Esophagus muscularis mucosa (tissue), 4 donors: ENCODE results near the gene BNC2. TPM values are rescaled to one million over a fixed set of nuclear protein-coding genes. Genes with fewer than 3 reads are reported as not detected.

Source experiments
- DNase-seq: peaks from one replicate; pipeline ENCODE4 v3.0.0-alpha.2; 2017; ENCODE audit errors: extremely low spot score
- H3K27ac ChIP-seq, 4 donors: fragments of 200-600 bp; sonication (generic); replicated peaks in 1 of 4; 1 replicate in 3 of 4; 2 replicates in 1 of 4; pipeline ENCODE4 v1.5.1; 2016 to 2019; ENCODE audit warnings: mild to moderate bottlenecking in 1 of 4
- H3K27me3 ChIP-seq, 4 donors: fragments of 200-600 bp; sonication (generic); one replicate each; pipeline versions ENCODE4 v1.5.1 to v1.6.0; 2016 to 2019
- H3K36me3 ChIP-seq, 4 donors: fragments of 200-600 bp; sonication (generic); one replicate each; pipeline ENCODE4 v1.5.1; 2016 to 2019
- H3K4me1 ChIP-seq, 4 donors: fragments of 200-600 bp; sonication (generic); one replicate each; pipeline ENCODE4 v1.5.1; 2016 to 2019
- H3K4me3 ChIP-seq, 4 donors: fragments of 200-600 bp; sonication (generic); 1 replicate in 2 of 4; 2 replicates in 2 of 4; pipeline ENCODE4 v1.5.1; 2016 to 2019; ENCODE audit warnings: mild to moderate bottlenecking in 4 of 4, moderate library complexity in 1 of 4
- H3K9me3 ChIP-seq, 4 donors: fragments of 200-600 bp; sonication (generic); 1 replicate in 3 of 4; 2 replicates in 1 of 4; pipeline ENCODE4 v1.5.1; 2016 to 2019
- EP300 ChIP-seq: sonication (generic); formaldehyde crosslinking; IDR thresholded peaks from one replicate; pipeline ENCODE4 v1.6.1; 2017; ENCODE audit warnings: antibody characterized with exemption
- POLR2A ChIP-seq: fragments of 450-650 bp; IDR thresholded peaks from one replicate; pipeline ENCODE4 v1.6.1; 2017; ENCODE audit warnings: antibody characterized with exemption, moderate library complexity, mild to moderate bottlenecking, low read depth
- POLR2AphosphoS5 ChIP-seq, 2 donors: sonication (generic); formaldehyde crosslinking; IDR thresholded peaks; one replicate each; pipeline ENCODE4 v1.6.1; 2017; ENCODE audit warnings: antibody characterized with exemption in 2 of 2
- WGBS: methylation state at CpG from one replicate; pipeline ENCODE4 v1.1.5; 2018; 5-methylcytosine and 5-hydroxymethylcytosine counted together
- intact Hi-C: fragments of 100-400 bp; cut with DNase I; formaldehyde crosslinking; loops from one replicate; pipeline ENCODE4 v1.15.1; 2023
- total RNA-seq, 4 donors: library from RNA; depleted of rRNA; stranded (reverse); fragments of >200 nt; gene quantifications; one replicate each; pipeline versions ENCODE4 v1.1.0 to v1.2.1, GENCODE V29; 2016
- TF ChIP-seq, protein P1 (sequence below), 3 experiments: fragments of 200-600 bp in 2 of 3; fragments of 450-650 bp in 1 of 3; sonication (generic) in 2 of 3; IDR thresholded peaks; one replicate each; pipeline ENCODE4 v1.5.1; 2017 to 2019; ENCODE audit warnings: antibody characterized with exemption in 3 of 3, mild to moderate bottlenecking in 2 of 3, moderate library complexity in 1 of 3

BNC2 gene
- total RNA-seq, 4 donors from 2014 or later = 95.3 to 138 (median 123) TPM

DNA sequence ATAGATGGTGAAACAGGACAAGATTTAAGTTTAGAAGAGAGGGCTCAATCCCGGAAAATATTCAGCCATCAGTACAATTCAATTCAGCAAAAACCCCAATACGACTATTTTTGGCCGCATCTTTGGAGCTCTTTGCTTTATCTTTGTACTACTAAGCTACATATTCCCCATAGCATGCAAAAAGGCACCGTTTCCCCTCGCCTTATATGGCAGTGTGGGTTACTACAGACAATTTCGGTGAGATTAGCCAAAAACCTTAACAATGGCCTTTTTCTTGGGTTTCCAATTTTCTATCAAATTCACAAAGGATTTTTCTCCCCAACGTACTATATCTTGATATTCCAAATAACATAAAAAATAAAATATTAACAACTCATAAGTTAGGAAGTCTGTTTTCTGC is 382.6 kb downstream of the BNC2 start:
- intact Hi-C loops = no loop called here
- Histone ChIP-seq H3K9me3 (no peaks in the 10 kb centered on the region), H3K27ac (no peak overlapping the region), H3K27me3 (no peaks in the 10 kb centered on the region), H3K4me3 (no peak overlapping the region), H3K4me1 (peaks cover 0 to 52% (median 37%) of the 10 kb centered on the region in 4 donors), H3K36me3 (no peaks in the 10 kb centered on the region)
- DNase-seq = no peak
- TF ChIP-seq POLR2AphosphoS5 (IDR thresholded peaks at IDR 0.05) (no peak), POLR2A (no peak), EP300 (no peak)
- TF ChIP-seq, protein P1, sequence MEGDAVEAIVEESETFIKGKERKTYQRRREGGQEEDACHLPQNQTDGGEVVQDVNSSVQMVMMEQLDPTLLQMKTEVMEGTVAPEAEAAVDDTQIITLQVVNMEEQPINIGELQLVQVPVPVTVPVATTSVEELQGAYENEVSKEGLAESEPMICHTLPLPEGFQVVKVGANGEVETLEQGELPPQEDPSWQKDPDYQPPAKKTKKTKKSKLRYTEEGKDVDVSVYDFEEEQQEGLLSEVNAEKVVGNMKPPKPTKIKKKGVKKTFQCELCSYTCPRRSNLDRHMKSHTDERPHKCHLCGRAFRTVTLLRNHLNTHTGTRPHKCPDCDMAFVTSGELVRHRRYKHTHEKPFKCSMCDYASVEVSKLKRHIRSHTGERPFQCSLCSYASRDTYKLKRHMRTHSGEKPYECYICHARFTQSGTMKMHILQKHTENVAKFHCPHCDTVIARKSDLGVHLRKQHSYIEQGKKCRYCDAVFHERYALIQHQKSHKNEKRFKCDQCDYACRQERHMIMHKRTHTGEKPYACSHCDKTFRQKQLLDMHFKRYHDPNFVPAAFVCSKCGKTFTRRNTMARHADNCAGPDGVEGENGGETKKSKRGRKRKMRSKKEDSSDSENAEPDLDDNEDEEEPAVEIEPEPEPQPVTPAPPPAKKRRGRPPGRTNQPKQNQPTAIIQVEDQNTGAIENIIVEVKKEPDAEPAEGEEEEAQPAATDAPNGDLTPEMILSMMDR (IDR thresholded peaks at IDR 0.05) = no peak
- 58% methylated on average over 7 of the region's 7 CpGs for WGBS

DNA sequence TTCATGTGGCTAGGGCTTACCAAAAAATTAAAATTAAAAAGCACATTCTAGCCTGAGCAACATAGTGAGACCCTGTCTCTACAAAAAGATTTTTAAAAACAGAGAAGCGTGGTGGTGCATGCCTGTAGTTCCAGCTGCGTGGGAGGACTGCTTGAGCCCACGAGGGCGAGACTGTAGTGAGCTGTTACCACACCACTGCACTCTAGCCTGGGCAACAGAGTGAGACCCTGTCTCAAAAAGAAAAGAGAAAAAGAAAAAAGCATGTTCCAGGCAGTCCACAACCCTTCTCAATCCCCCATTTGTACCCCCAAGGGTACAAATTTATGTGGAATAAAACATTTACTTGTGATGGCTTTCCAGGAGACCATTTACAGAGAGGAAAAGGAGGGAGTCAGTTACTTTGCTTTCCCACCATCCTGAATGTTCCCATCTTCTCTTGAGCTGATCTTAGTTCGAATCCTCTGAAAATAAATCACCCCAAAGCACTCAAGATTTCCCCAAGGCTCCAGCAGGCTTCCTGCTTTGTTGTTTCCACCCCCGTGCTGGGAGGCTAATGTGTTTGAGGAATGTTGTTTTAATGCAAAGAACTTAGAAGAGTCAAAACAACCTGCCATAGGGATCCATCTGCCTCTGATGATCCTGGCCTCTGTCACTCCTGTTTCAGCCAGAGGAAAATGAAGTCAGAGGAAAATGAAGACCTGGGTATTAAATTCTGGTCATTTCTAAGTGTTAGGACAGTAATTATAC is 384.7 kb downstream of the BNC2 start:
- TF ChIP-seq POLR2AphosphoS5 (IDR thresholded peaks at IDR 0.05) (no peak), POLR2A (no peak), EP300 (no peak)
- TF ChIP-seq, protein P1 (IDR thresholded peaks at IDR 0.05) = no peak
- intact Hi-C loops = no loop called here
- Histone ChIP-seq H3K4me1 (peaks cover 0 to 52% (median 37%) of the 10 kb centered on the region in 4 donors), H3K27ac (no peak overlapping the region), H3K9me3 (no peaks in the 10 kb centered on the region), H3K4me3 (no peak overlapping the region), H3K36me3 (no peaks in the 10 kb centered on the region), H3K27me3 (no peaks in the 10 kb centered on the region)
- WGBS = 86% methylated on average over 6 of the region's 6 CpGs
- DNase-seq = no peak

DNA sequence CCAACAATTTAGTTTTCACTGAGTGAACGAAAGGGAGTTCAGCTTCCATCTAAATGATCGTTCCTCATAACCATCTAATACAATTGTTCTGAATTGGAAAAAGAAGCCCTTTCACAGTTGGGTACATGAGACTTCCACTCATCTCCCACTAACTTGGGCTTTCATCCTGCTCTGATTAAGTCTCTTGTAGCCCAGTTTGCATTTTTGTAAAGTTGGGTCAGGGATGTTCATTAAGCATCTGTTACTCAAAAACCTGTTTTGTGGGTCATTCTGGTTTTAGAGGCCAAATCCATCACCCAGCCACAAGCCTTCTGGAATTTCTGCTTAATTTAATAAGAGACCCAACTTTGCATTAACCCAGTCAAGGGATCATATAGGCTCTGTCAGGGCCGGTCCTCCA is 385.3 kb downstream of the BNC2 start:
- no peaks in the 10 kb centered on the region for H3K9me3 ChIP-seq
- no peaks in the 10 kb centered on the region for H3K27me3 ChIP-seq
- no peak overlapping the region for H3K4me3 ChIP-seq
- H3K36me3 ChIP-seq = no peaks in the 10 kb centered on the region
- 86% methylated on average over 3 of the region's 3 CpGs for WGBS
- no peak for TF ChIP-seq POLR2A
- TF ChIP-seq, protein P1 (IDR thresholded peaks at IDR 0.05) = no peak
- no peak for TF ChIP-seq POLR2AphosphoS5 (IDR thresholded peaks at IDR 0.05)
- no peak for TF ChIP-seq EP300
- peaks cover 0 to 52% (median 37%) of the 10 kb centered on the region in 4 donors for H3K4me1 ChIP-seq
- no peak for DNase-seq
- no peak overlapping the region for H3K27ac ChIP-seq
- intact Hi-C loops = no loop called here

DNA sequence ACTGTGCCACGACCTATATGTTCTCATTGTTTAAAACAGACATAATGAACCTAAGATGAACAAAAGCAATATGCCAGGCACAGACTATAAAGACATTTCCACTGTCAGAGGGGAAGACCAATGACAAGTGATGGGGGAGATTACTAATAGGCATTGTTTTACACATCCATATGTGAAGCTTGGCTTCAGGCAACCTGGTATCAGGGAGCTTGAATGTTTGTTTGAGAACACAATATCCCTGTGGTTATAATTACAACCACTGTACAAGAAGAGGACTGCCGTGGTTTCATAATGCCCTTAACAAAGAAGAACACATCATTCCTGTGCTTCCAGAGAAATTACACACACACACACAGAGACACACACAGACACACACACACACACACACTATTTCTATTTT is 385.7 kb downstream of the BNC2 start:
- H3K27ac ChIP-seq = no peak overlapping the region
- intact Hi-C loops = no loop called here
- WGBS = 62% methylated on average over 2 of the region's 2 CpGs

More for the DNA sequence above, 385.7 kb downstream of the BNC2 start:
- TF ChIP-seq, protein P1 (IDR thresholded peaks at IDR 0.05) = no peak
- no peak for TF ChIP-seq POLR2A
- no peak for TF ChIP-seq POLR2AphosphoS5 (IDR thresholded peaks at IDR 0.05)
- H3K27me3 ChIP-seq = no peaks in the 10 kb centered on the region
- DNase-seq = no peak
- H3K9me3 ChIP-seq = no peaks in the 10 kb centered on the region
- no peaks in the 10 kb centered on the region for H3K36me3 ChIP-seq
- H3K4me3 ChIP-seq = no peak overlapping the region
- peaks cover 0 to 52% (median 37%) of the 10 kb centered on the region in 4 donors for H3K4me1 ChIP-seq
